Measurements from ENCODE around the gene RPS15.

The RPS15 gene

GRCh38 chr19:1483131-1483978 lies 45.2 kb downstream of the RPS15 start:
- 94 to 96% methylated on average over 68 to 77 of the region's 77 CpGs for WGBS, 2 experiments (ENCODE audit: insufficient coverage in 2 of 2)

GRCh38 chr19:1483979-1484428 lies 45.8 kb downstream of the RPS15 start:
- Histone ChIP-seq H3K4me3 (ENCODE audit: extremely low read depth, insufficient read depth, low read length, poor library complexity, severe bottlenecking) (no peak overlapping the region), H3K4me1 (ENCODE audit: control insufficient read depth, insufficient read depth, low read length, poor library complexity, severe bottlenecking) (no peaks in the 10 kb centered on the region), H3K36me3 (ENCODE audit: control insufficient read depth, insufficient read depth, low read length) (no peaks in the 10 kb centered on the region), H3K27ac (ENCODE audit: low read depth, low read length, severe bottlenecking) (no peak overlapping the region), H3K9me3 (ENCODE audit: control insufficient read depth, low read length) (no peaks in the 10 kb centered on the region)
- 88 to 96% methylated on average over 17 to 23 of the region's 23 CpGs for WGBS, 2 experiments (ENCODE audit: insufficient coverage in 2 of 2)

More at GRCh38 chr19:1483131-1483978, 45.2 kb downstream of the RPS15 start:
- H3K27ac ChIP-seq (ENCODE audit: low read depth, low read length, severe bottlenecking), result no peak overlapping the region
- no peaks in the 10 kb centered on the region for H3K36me3 ChIP-seq (ENCODE audit: control insufficient read depth, insufficient read depth, low read length)
- no peak overlapping the region for H3K4me3 ChIP-seq (ENCODE audit: extremely low read depth, insufficient read depth, low read length, poor library complexity, severe bottlenecking)
- H3K9me3 ChIP-seq (ENCODE audit: control insufficient read depth, low read length), result no peaks in the 10 kb centered on the region
- no peaks in the 10 kb centered on the region for H3K4me1 ChIP-seq (ENCODE audit: control insufficient read depth, insufficient read depth, low read length, poor library complexity, severe bottlenecking)

GRCh38 chr19:1486720-1487575 lies 48.8 kb downstream of the RPS15 start:
- 95% methylated on average over 40 to 54 of the region's 56 CpGs for WGBS, 2 experiments (ENCODE audit: insufficient coverage in 2 of 2)
- no peak overlapping the region for H3K27ac ChIP-seq (ENCODE audit: low read depth, low read length, severe bottlenecking)
- no peaks in the 10 kb centered on the region for H3K36me3 ChIP-seq (ENCODE audit: control insufficient read depth, insufficient read depth, low read length)
- no peaks in the 10 kb centered on the region for H3K4me1 ChIP-seq (ENCODE audit: control insufficient read depth, insufficient read depth, low read length, poor library complexity, severe bottlenecking)
- H3K9me3 ChIP-seq (ENCODE audit: control insufficient read depth, low read length), result no peaks in the 10 kb centered on the region
- H3K4me3 ChIP-seq (ENCODE audit: extremely low read depth, insufficient read depth, low read length, poor library complexity, severe bottlenecking), result no peak overlapping the region

GRCh38 chr19:1487576-1488281 lies 49.5 kb downstream of the RPS15 start:
- H3K36me3 ChIP-seq (ENCODE audit: control insufficient read depth, insufficient read depth, low read length), result no peaks in the 10 kb centered on the region
- no peaks in the 10 kb centered on the region for H3K9me3 ChIP-seq (ENCODE audit: control insufficient read depth, low read length)
- H3K4me1 ChIP-seq (ENCODE audit: control insufficient read depth, insufficient read depth, low read length, poor library complexity, severe bottlenecking), result peaks cover 5% of the 10 kb centered on the region
- no peak overlapping the region for H3K4me3 ChIP-seq (ENCODE audit: extremely low read depth, insufficient read depth, low read length, poor library complexity, severe bottlenecking)
- no peak overlapping the region for H3K27ac ChIP-seq (ENCODE audit: low read depth, low read length, severe bottlenecking)
- WGBS, 2 experiments (ENCODE audit: insufficient coverage in 2 of 2), result 91 to 94% methylated on average over 36 of the region's 40 CpGs

- WGBS, 2 experiments (ENCODE audit: insufficient coverage in 2 of 2), result 91 to 95% methylated on average over 11 of the region's 11 CpGs
- no peaks in the 10 kb centered on the region for H3K36me3 ChIP-seq (ENCODE audit: control insufficient read depth, insufficient read depth, low read length)
- no peaks in the 10 kb centered on the region for H3K9me3 ChIP-seq (ENCODE audit: control insufficient read depth, low read length)
- no peak overlapping the region for H3K27ac ChIP-seq (ENCODE audit: low read depth, low read length, severe bottlenecking)
- peaks cover 7% of the 10 kb centered on the region for H3K4me1 ChIP-seq (ENCODE audit: control insufficient read depth, insufficient read depth, low read length, poor library complexity, severe bottlenecking)
- no peak overlapping the region for H3K4me3 ChIP-seq (ENCODE audit: extremely low read depth, insufficient read depth, low read length, poor library complexity, severe bottlenecking)
Measured at GRCh38 chr19:1488282-1488601, 50.0 kb downstream of the RPS15 start.

- H3K9me3 ChIP-seq (ENCODE audit: control insufficient read depth, low read length), result no peaks in the 10 kb centered on the region
- peak overlapping the region; percentile 84 for H3K27ac ChIP-seq (ENCODE audit: low read depth, low read length, severe bottlenecking)
- peak overlapping the region; percentile 60 for H3K4me3 ChIP-seq (ENCODE audit: extremely low read depth, insufficient read depth, low read length, poor library complexity, severe bottlenecking)
- no peaks in the 10 kb centered on the region for H3K36me3 ChIP-seq (ENCODE audit: control insufficient read depth, insufficient read depth, low read length)
- 39 to 46% methylated on average over 22 to 34 of the region's 37 CpGs for whole genome bisulfite sequencing, 2 experiments (ENCODE audit: insufficient coverage in 2 of 2)
- H3K4me1 ChIP-seq (ENCODE audit: control insufficient read depth, insufficient read depth, low read length, poor library complexity, severe bottlenecking), result peaks cover 7% of the 10 kb centered on the region
Measured at GRCh38 chr19:1489463-1490310, 51.5 kb downstream of the RPS15 start.
